ENCODE measurements around the gene FERMT3.
A peak's percentile ranks its signal among the peaks of the same experiment; 100 is the strongest.

Gene FERMT3

DNA sequence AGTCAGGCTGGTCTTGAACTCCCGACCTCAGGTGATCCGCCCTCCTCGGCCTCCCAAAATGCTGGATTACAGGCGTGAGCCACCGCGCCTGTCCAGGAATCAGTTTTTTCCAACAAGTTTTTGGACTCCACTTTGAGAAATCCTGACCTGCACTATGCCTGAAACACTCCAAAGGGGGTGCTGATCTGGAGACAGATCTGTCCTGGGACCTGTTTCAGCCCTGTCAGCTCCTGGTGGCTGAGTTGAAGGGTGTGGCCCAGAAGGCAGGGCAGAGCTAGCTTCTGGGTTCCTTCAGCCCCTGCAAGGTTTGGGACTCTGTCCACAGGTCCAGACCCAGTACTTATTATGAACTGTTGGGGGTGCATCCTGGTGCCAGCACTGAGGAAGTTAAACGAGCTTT, 25.0 kb downstream of the FERMT3 start:
- H3K4me3 ChIP-seq (ENCODE audit: low read depth, low read length) = no peak overlapping the region
- no peak for DNase-seq (ENCODE audit: low read depth)

DNA sequence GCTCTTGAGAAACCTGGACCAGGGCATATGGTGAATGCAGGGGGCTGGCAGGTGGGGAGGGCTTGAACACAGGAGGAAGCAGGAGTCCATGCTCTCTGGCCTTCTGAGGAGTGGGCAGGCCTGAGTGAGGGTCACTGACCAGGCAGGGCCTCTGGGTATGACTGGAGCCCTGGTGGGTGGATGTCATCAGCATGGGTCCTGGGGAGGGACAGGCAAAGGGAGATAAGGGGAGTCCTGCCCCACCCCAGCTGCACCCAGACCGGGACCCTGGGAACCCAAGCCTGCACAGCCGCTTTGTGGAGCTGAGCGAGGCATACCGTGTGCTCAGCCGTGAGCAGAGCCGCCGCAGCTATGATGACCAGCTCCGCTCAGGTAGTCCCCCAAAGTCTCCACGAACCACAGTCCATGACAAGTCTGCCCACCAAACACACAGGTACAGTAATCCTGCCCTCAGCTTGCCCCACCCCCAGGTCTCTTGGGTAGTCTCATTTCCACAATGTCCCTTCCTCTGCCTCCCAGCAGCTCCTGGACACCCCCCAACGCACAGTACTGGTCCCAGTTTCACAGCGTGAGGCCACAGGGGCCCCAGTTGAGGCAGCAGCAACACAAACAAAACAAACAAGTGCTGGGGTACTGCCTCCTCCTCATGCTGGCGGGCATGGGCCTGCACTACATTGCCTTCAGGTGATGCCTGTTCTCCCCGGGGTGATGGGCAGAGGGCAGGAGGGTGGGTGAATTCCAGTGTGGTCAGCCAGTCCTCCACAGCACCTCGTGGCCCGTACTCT, 25.9 kb downstream of the FERMT3 start:
- H3K4me3 ChIP-seq (ENCODE audit: low read depth, low read length) = no peak overlapping the region
- DNase-seq (ENCODE audit: low read depth) = no peak

DNA sequence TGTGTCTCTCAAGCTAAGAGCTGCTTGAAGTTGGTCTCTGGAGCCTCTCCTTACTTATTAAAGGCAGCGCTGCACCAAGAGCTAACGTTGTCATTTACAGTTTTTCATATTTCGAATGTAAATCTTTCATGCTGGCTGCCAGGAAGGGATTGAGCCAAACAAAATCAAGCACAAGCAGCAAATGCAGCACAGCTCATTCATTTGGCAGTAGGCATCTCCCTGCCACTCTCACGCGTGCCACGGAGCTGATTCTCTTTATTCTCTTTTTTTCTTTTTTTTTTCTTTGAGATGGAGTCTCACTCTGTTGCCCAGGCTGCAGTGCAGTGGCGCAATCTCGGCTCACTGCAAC, 26.4 kb downstream of the FERMT3 start:
- no peak for DNase-seq (ENCODE audit: low read depth)
- H3K4me3 ChIP-seq (ENCODE audit: low read depth, low read length) = no peak overlapping the region

DNA sequence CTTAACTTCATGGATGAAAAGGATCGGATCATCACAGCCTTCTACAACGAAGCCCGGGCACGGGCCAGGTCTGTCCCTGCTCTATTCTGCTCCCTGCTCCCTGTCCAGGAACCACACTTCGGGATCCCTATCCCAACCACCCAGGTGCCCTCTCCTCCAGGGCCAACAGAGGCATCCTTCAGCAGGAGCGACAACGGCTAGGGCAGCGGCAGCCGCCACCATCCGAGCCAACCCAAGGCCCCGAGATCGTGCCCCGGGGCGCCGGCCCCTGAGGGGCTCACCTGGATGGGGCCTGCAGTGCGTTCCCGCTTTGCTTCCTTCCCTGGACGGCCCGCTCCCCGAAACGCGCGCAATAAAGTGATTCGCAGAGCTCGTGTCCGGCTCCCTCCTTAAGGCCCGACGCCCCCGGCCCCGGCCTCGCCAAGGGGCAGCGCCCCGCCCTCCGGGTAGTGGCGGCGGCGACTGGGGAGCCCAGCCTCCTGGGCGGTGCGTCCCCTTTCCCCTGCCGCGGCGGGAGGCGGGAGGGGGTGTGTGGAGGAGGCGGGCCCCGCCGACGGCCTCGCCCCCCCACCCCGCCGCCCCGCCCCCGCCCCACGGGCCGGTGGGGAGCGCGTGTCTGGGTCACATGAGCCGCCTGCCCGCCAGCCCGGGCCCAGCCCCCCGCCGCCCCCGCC, 27.5 kb downstream of the FERMT3 start, which contains the start of gene VEGFB:
VEGFB (plus strand) TSS at position 672 of the 674 bp plus-strand sequence. CDS start 250 bp downstream, outside the sequence.
- H3K4me3 ChIP-seq (ENCODE audit: low read depth, low read length) = peak within 1 kb of the TSS; percentile 71
- DNase-seq (ENCODE audit: low read depth) = no peak

DNA sequence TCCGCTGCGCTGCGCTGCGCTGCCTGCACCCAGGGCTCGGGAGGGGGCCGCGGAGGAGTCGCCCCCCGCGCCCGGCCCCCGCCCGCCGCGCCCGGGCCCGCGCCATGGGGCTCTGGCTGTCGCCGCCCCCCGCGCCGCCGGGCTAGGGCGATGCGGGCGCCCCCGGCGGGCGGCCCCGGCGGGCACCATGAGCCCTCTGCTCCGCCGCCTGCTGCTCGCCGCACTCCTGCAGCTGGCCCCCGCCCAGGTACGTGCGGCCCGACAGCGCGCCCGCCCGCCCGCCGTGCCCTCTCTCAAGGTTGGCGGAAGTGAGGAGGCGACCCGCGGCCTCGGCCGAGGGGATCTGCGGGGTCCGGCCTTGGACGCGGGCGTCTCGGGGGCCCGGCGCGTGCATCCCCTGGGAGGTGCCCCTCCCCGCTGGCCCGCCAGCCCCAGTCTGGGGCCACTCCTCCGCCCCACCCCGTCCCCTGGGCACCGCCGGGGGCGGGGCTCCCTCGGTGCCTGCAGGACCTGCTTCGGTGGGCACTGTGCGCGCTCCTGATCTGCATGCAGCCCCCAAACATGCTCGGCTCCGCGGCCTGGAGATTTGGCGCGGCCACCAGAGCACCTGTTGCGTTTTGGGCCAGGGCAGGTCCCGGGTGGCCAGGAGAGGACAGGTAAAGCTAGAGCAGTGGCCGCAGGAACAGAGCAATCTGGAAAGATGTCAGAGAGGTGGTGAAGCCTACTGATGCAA, 28.3 kb downstream of the FERMT3 start:
- peak overlapping the region; percentile 71 for H3K4me3 ChIP-seq (ENCODE audit: low read depth, low read length)
- DNase-seq (ENCODE audit: low read depth) = no peak

DNA sequence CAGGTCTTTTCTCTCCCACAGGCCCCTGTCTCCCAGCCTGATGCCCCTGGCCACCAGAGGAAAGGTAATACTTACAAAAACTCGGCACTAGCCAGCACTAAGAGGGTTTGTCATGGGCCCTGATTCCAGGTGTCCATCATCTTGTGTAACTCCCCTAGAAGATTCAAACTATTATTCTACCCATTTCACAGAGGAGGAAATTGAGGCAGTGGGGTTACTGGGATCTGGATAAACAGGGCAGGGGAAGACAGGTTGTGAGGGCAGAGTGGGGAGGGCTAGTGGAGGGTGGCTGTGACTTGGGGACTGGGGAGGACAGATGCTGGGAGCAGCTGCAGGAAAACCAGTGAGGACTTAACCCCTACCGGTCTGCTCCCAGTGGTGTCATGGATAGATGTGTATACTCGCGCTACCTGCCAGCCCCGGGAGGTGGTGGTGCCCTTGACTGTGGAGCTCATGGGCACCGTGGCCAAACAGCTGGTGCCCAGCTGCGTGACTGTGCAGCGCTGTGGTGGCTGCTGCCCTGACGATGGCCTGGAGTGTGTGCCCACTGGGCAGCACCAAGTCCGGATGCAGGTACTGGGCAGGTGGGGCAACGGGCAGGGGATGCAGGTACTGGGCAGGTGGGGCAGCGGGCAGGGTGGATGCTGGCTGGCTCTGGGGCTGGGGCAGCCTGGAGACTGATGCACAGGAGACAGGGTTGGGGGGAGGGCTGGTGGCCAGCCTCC, 29.1 kb downstream of the FERMT3 start:
- DNase-seq (ENCODE audit: low read depth) = no peak
- H3K4me3 ChIP-seq (ENCODE audit: low read depth, low read length) = peak overlapping the region; percentile 71

DNA sequence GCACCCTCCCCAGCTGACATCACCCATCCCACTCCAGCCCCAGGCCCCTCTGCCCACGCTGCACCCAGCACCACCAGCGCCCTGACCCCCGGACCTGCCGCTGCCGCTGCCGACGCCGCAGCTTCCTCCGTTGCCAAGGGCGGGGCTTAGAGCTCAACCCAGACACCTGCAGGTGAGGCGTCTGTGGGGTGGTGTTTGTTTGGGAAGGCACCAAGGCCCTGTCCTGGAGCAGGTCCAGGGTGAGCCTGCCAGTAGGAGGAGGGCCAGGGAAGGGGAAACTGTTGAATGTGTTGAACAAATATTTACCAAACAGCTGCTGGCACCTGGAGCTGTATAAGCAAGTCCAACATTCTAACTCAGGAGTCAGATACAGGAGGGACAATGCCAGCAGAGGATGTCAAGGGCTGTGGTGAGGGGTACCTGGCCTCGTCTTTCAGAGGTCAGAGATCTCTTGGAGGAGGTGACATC, 31.0 kb downstream of the FERMT3 start:
- no peak for DNase-seq (ENCODE audit: low read depth)
- H3K4me3 ChIP-seq (ENCODE audit: low read depth, low read length) = no peak overlapping the region

DNA sequence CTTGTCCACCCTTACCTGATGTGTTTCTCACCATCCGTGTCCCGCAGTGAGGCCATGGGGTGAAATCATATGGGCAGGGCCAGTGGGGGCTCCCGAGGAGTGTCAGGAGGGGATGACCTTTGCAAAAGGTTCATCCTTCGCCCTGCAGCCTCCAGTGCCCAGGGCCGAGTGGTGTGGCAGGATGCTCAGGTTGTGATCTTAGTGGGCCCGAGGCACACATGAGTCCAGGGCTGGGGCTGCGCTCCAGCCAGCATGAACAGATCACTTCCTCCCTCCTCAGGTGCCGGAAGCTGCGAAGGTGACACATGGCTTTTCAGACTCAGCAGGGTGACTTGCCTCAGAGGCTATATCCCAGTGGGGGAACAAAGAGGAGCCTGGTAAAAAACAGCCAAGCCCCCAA, 31.6 kb downstream of the FERMT3 start:
- no peak for DNase-seq (ENCODE audit: low read depth)
- H3K4me3 ChIP-seq (ENCODE audit: low read depth, low read length) = no peak overlapping the region

DNA sequence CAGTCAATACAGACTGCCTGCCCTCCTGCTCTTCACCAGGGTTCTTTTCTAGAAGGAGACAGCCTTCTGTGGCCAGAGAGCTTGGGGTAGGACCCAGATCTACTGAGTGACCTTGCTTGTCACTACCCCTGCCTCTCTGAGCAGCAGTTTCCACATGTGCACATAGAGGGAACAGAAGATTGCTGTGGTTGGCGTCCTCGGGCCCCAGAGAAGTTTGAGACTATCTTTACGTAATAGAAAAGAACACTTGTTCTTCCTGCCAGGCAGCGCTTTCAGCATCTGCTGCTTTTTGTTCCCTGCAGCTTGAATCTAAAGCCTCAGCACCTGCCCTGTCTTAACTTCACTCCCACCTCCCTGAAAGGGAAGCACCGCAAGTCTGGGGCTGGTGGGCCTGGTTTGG, 32.5 kb downstream of the FERMT3 start:
- H3K4me3 ChIP-seq (ENCODE audit: low read depth, low read length) = no peak overlapping the region
- DNase-seq (ENCODE audit: low read depth) = no peak

DNA sequence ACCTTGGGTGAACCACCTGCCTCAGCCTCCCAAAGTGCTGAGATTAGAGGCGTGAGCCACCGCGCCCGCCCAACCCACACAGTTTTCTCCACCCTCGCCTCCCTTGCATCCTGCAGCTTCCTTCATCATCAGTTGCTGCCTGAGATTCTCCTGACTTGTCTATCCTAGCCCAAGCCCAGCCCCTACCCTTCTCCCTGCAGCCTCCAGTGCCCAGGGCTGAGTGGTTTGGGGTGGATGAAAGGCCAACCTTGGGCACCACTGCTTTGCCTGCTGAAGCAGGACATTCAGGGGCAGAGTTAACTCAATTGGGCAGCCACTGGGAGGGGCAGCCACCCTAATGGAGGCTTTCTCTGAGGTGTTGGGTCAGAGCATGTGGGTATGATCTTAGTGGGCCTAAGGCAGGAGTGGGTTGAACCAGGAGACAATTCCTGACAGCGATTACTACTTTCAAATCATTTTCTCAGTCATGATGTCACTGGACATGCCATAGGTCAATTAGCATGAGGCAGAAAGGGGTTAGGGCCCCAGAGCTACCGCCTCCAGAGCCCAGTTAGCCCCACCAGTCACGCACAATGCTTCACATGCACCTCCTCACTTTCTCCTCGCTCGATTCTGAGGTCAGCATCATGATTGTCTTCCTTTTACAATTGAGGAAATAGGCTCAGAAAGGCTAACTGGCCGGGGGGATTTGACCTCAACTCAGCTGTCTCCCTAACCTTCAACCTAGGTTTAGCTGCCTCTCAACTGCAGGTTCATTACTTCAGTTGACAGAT, 33.3 kb downstream of the FERMT3 start:
- no peak for DNase-seq (ENCODE audit: low read depth)
- peak overlapping the region; percentile 84 for H3K4me3 ChIP-seq (ENCODE audit: low read depth, low read length)

DNA sequence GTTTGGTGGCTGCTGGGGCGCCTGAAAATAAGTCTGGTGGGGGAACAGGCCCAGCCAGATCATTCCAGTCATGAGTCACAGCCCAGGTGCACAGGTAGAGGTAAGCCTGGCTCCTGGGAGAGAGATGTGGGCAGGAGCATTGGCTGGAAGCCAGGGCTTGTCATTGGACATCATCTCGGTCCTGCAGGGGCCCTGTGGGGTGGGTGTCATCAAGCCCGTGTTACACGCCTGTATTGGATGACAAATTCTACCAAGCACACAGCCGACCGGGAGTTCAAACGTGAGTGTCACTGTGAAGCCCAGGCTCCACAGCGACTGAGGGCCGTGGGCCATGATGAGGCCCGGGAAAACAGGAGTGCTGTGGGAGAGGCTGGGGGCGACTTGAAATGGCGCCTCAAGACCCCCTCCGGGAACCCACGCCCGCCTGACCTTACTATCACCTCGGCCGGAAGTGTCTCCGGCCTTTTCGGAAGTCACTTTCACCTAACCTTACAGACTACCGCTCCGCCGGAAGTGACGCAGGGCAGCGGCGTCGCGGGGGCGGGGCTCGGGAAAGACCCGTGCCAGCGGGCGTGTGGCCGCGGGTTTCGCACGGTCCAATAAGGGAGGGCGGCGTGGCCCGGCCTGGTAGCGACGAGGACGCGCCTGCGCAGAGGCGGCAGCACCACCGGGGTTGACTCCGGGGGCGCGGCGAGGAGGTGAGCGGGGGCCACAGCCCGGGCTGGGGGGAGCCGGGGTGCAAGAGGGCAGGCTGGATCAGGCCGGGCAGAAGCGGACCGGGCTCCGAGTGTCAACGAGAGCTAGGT, 34.1 kb downstream of the FERMT3 start, which contains the start of gene FKBP2:
FKBP2 (plus strand) TSS at position 661 of the 806 bp plus-strand sequence. CDS start 1,293 bp downstream, outside the sequence.
- peak; percentile 89 for DNase-seq (ENCODE audit: low read depth)
- peak within 1 kb of the TSS; percentile 84 for H3K4me3 ChIP-seq (ENCODE audit: low read depth, low read length)

DNA sequence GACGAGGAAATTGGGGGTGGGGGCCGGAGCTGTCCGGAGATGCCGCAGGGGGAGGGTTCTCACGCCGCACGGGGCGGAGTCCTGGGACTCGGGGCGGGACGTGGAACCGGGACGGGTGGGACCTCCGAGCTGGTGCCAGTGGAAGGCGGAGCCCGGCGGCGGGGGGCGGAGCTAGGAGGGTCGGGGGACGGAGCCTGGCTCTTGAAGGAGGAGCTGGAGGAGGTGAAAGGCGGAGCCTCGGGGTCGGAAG, 34.6 kb downstream of the FERMT3 start:
- peak; percentile 95 for DNase-seq (ENCODE audit: low read depth)
- peak overlapping the region; percentile 84 for H3K4me3 ChIP-seq (ENCODE audit: low read depth, low read length)

DNA sequence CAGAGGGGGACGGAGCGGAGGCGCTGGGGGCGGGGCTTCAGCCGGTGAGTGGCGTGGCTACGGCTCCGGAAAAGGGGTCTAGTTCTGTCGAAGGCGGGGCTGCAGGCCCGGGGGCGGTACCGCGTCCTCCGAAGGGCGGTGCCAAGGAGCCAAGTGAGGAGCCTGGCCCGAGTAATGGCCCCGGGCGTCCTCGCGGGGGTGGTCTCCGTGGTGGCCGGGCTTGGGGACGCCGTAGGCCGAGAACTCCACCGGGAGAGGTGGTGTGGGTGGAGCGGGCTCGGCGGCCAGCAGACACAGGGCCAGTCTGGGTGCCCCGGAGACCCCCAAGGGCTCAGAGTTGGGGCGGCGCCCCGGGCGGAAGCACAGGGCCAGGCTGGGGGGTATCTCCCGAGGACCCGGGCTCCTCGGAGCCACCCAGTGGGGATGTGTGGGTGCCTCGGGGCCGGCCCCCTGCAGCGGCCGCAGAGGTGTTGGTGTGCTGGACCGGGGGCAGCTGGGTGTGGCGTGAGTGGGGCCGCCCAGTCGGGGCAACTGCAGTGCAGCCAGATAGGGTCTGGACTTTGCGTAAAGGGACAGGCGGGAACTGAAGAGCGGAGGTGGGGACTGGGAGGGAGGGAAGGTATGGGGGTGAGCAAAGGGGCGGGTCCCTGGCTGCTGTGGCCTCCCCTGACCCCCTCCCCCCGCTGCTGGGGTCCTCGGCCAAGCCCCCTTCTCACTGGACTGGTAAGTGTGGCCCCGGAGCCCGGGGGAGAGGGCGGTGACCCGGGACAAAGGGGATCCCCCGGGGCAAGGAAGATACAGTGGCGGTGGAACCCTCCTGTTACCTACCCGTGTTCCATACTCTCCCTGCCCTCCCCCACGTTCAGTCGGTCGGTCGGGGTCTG, 35.2 kb downstream of the FERMT3 start:
- no peak for DNase-seq (ENCODE audit: low read depth)

DNA sequence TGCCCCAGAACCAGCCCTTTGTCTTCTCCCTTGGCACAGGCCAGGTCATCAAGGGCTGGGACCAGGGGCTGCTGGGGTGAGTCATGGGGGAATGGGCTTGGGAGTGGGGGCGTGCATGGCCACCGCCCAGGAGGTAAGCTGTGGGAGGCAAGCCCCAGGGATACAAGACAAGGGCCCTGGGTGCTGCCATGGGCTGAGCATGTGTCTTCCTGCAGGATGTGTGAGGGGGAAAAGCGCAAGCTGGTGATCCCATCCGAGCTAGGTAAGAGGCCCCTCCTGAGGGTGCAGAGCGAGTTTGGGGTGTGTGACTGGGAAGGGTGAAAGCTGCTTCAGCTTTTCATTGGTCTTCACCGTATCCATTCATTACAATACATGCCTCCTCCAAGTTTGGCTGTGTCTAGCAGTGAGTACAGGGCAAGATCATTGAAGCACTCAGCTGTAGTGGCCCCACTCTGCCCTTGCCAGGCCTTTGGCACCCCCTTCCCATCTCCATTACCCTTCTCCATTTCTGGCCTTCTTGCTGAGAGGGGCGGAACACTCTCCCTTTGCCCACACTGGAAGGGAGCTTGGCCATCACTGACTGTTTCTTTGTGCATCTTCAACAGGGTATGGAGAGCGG, 36.8 kb downstream of the FERMT3 start:
- DNase-seq (ENCODE audit: low read depth) = no peak
- peak overlapping the region; percentile 84 for H3K4me3 ChIP-seq (ENCODE audit: low read depth, low read length)

More for the DNA sequence above, 35.2 kb downstream of the FERMT3 start:
- peak overlapping the region; percentile 84 for H3K4me3 ChIP-seq (ENCODE audit: low read depth, low read length)

DNA sequence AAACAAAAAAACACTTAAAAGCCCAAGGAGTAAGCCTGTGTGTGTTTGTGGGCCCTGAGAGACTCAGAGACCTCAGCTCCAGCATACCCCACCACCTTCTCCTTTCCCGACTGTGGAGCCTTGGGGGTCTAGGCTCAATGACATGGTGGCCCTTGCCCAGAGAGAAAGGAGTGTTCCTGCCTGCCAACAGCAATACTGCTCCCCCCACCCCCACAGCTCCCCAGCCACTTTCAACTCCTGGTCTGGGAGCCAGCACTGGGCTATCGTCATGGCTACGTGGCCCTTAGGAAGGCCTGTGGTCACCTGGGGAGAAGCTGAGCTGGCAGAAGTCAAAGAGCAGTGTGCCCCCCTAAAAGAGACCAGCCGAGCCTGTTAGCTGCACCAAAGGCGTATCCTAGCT, 37.6 kb downstream of the FERMT3 start:
- peak overlapping the region; percentile 7 for H3K4me3 ChIP-seq (ENCODE audit: low read depth, low read length)
- DNase-seq (ENCODE audit: low read depth) = no peak

DNA sequence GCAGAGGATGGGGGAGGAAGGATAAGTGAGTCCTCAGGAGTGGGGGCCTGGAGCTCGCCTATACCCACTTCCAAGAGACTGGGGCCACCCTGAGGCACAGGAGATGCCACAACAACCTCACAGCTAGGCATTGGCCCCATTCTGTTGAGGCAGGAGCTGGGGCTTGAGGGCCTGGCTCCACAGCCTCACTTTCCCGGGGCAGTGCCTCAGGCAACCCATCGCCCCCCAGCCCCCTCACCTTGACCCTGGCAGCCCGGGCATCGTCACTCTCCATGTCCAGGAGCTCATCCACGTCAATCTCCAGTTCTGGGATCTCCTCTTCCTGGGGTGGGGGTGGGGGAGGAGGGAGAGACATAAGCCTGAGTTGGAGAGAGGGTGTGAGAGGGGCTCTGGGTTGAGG, 38.4 kb downstream of the FERMT3 start:
- no peak for DNase-seq (ENCODE audit: low read depth)
- H3K4me3 ChIP-seq (ENCODE audit: low read depth, low read length) = peak overlapping the region; percentile 91

DNA sequence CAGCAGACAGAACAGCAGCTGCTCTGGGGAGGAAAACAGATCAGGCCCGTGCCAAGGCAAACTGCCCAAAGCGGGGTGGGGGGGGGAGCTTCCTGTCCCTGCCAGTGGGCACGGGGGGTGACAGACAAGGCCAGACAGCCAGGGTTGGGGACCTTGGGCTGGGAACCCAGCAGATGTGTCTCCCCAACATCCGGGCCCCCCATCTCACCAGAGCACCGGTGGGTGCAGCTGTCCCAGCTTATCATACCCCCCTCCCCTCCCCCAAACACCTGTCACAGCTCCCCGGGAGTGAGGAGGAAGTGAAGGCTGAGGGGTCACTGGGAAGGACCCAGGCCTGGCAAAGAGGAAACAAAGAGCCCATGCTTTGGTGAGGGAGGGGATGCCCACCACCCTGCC, 38.9 kb downstream of the FERMT3 start:
- peak overlapping the region; percentile 91 for H3K4me3 ChIP-seq (ENCODE audit: low read depth, low read length)
- no peak for DNase-seq (ENCODE audit: low read depth)
